Suppressor macrophage (primary cell): ENCODE measurements around the gene TCF4.
A peak's percentile ranks its signal among the peaks of the same experiment; 100 is the strongest.
"Not testable (repeated sequence)": the region's sequence is repeated elsewhere in the genome, so short reads cannot be mapped to it uniquely, and the experiment has no call there.

Source experiments
- DNase-seq, 4 experiments: peaks; one replicate each; pipeline ENCODE4 v3.0.0-alpha.2; 2020 to 2022

The TCF4 gene

GRCh38 chr18:55473560-55473959 lies 114.4 kb downstream of the TCF4 start:
- no peak for DNase-seq

GRCh38 chr18:55473058-55473457 lies 114.9 kb downstream of the TCF4 start:
- DNase-seq, result no peak

GRCh38 chr18:55470826-55471225 lies 117.2 kb downstream of the TCF4 start:
- no peak for DNase-seq

GRCh38 chr18:55469134-55469533 lies 118.9 kb downstream of the TCF4 start:
- DNase-seq, result not testable (repeated sequence)

- DNase-seq, result no peak
Observed at GRCh38 chr18:55466789-55467188, 121.2 kb downstream of the TCF4 start.

- DNase-seq, result peak; percentile 16 to 61 (median 42)
Observed at GRCh38 chr18:55465313-55465712, 122.7 kb downstream of the TCF4 start.

GRCh38 chr18:55464581-55464980 lies 123.4 kb downstream of the TCF4 start:
- DNase-seq, result no peak

GRCh38 chr18:55462652-55463051 lies 125.3 kb downstream of the TCF4 start:
- DNase-seq, result no peak

- no peak for DNase-seq
Observed at GRCh38 chr18:55461848-55462247, 126.1 kb downstream of the TCF4 start.

GRCh38 chr18:55458456-55459203 lies 129.4 kb downstream of the TCF4 start:
- no peak for DNase-seq

GRCh38 chr18:55457028-55457427 lies 131.0 kb downstream of the TCF4 start:
- DNase-seq, result no peak

- DNase-seq, result no peak
Observed at GRCh38 chr18:55455938-55456337, 132.1 kb downstream of the TCF4 start.

GRCh38 chr18:55453186-55453585 lies 134.8 kb downstream of the TCF4 start:
- DNase-seq, result no peak

- no peak for DNase-seq
Observed at GRCh38 chr18:55452123-55452611, 135.8 kb downstream of the TCF4 start.

GRCh38 chr18:55449412-55450140 lies 138.4 kb downstream of the TCF4 start:
- DNase-seq, result no peak

- no peak for DNase-seq
Observed at GRCh38 chr18:55448420-55448819, 139.6 kb downstream of the TCF4 start.

GRCh38 chr18:55447672-55448018 lies 140.3 kb downstream of the TCF4 start:
- peak in 1 of 4 experiments; percentile 10 for DNase-seq

- DNase-seq, result no peak
Observed at GRCh38 chr18:55446996-55447671, 140.9 kb downstream of the TCF4 start.

GRCh38 chr18:55444536-55444935 lies 143.5 kb downstream of the TCF4 start:
- no peak for DNase-seq

- DNase-seq, result no peak
Observed at GRCh38 chr18:55443776-55444175, 144.2 kb downstream of the TCF4 start.

- DNase-seq, result no peak
Observed at GRCh38 chr18:55442561-55442960, 145.4 kb downstream of the TCF4 start.

- DNase-seq, result no peak
Observed at GRCh38 chr18:55440988-55441387, 147.0 kb downstream of the TCF4 start.

- no peak for DNase-seq
Observed at GRCh38 chr18:55439056-55439455, 148.9 kb downstream of the TCF4 start.

- no peak for DNase-seq
Observed at GRCh38 chr18:55435592-55435991, 152.4 kb downstream of the TCF4 start.
